ENCODE data around the gene XPR1. TPM values are rescaled to one million over a fixed set of nuclear protein-coding genes. Genes with fewer than 3 reads are reported as not detected.

Gene XPR1
- total and polyA plus RNA-seq, 2 donors (not counting 1 experiment from before 2014, with no cell fraction given), result 2.8 to 22.3 TPM

DNA sequence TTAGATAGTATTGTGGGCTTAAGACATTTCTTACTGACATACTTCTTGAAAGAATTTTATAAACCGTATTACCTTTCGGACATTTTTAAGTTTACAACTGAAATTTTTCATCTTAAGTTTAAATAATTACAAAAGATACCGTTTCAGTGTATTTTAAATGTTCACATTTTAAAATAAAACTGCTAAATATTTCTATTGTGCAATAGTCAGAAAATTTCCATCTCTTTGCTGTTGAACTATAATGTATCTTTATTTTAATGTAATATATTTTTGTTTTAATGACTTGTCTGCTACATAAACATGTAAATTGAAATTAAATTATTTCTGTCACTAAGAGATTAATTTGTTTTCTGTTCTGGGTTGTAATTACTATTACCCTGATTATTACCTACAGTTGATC lies 206.7 kb downstream of the XPR1 start:
- no peaks in the 10 kb centered on the region for H3K4me1 Mint-ChIP-seq
- Histone ChIP-seq H3K4me2 (replicated peaks; ENCODE audit: low read depth, low read length, poor library complexity, severe bottlenecking) (no peak overlapping the region), H4K20me1 (ENCODE audit: control insufficient read depth, insufficient read depth, low read length, poor library complexity, severe bottlenecking) (no peaks in the 10 kb centered on the region), H3K27me3 (replicated peaks in 1 of 4; ENCODE audit: control extremely low read depth in 1 of 4, control insufficient read depth in 3 of 4, insufficient read depth in 4 of 4, low read length in 3 of 4) (no peaks in the 10 kb centered on the region), H2AFZ (ENCODE audit: insufficient read depth, low read depth, low read length, poor library complexity, severe bottlenecking) (no peak overlapping the region), H3K27ac (ENCODE audit: low read length in 2 of 2) (no peak overlapping the region), H3K4me3 (ENCODE audit: control extremely low read depth in 1 of 5, extremely low read depth in 1 of 5, insufficient read depth in 1 of 5, low read depth in 2 of 5, low read length in 4 of 5) (no peak overlapping the region), H3K4me1 (ENCODE audit: control insufficient read depth in 2 of 2, insufficient read depth in 2 of 2, low read length in 2 of 2) (no peaks in the 10 kb centered on the region), H3K36me3 (replicated peaks in 1 of 2; ENCODE audit: control extremely low read depth in 1 of 2, control insufficient read depth in 1 of 2, extremely low read depth in 1 of 2, insufficient read depth in 2 of 2, low read length in 1 of 2) (peaks cover 8% of the 10 kb centered on the region in 2 experiments), H3K9me3 (ENCODE audit: control extremely low read depth in 1 of 3, control insufficient read depth in 2 of 3, insufficient read depth in 1 of 3, low read length in 2 of 3) (peaks cover 0 to 4% (median 2%) of the 10 kb centered on the region in 3 donors), H3K79me2 (ENCODE audit: control insufficient read depth, insufficient read depth, low read length) (no peaks in the 10 kb centered on the region), H3K9ac (ENCODE audit: low read length) (no peak overlapping the region)
- CTCF ChIA-PET, result no interaction called here
- ATAC-seq (ENCODE audit: low read depth), result no peak
- WGBS (ENCODE audit: insufficient coverage), result no CpG with 5 or more reads among the region's 3 CpGs
- no peaks in the 10 kb centered on the region for H3K27me3 Mint-ChIP-seq
- no peak overlapping the region for H3K27ac Mint-ChIP-seq
- POLR2A ChIA-PET, result no interaction called here
- no peak for DNase-seq
- H3K4me3 Mint-ChIP-seq, result no peak overlapping the region
- no peaks in the 10 kb centered on the region for H3K9me3 Mint-ChIP-seq (ENCODE audit: insufficient read depth)
- TF ChIP-seq, protein P1, sequence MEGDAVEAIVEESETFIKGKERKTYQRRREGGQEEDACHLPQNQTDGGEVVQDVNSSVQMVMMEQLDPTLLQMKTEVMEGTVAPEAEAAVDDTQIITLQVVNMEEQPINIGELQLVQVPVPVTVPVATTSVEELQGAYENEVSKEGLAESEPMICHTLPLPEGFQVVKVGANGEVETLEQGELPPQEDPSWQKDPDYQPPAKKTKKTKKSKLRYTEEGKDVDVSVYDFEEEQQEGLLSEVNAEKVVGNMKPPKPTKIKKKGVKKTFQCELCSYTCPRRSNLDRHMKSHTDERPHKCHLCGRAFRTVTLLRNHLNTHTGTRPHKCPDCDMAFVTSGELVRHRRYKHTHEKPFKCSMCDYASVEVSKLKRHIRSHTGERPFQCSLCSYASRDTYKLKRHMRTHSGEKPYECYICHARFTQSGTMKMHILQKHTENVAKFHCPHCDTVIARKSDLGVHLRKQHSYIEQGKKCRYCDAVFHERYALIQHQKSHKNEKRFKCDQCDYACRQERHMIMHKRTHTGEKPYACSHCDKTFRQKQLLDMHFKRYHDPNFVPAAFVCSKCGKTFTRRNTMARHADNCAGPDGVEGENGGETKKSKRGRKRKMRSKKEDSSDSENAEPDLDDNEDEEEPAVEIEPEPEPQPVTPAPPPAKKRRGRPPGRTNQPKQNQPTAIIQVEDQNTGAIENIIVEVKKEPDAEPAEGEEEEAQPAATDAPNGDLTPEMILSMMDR (IDR thresholded peaks at IDR 0.05), result no peak
- TF ChIP-seq EZH2 (IDR thresholded peaks at IDR 0.05; ENCODE audit: borderline replicate concordance, insufficient read depth, low read depth, low read length, poor library complexity, severe bottlenecking), result no peak
- intact Hi-C loops (cut with micrococcal nuclease), result no loop called here

DNA sequence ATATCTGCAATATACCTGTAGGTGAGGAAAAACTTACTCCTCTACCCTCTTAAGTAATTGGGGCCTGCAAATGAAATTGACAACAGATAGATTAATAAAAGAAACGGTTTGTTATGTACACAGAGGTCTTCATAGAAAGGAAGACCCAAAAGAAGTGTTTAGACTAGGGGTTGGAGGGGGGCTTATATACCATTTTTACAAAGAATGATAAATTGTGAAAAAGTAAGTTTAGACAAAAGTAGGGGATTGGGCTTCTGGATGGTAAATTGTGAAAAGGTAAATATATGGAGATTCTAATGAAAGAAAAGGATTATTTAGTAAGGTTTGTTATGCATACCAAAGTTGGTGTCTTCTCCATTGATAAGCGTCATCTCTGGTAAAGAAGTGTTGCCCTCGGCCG lies 207.7 kb downstream of the XPR1 start:
- no peak overlapping the region for H3K4me3 Mint-ChIP-seq
- no peak overlapping the region for H3K4me2 ChIP-seq (replicated peaks; ENCODE audit: low read depth, low read length, poor library complexity, severe bottlenecking)
- peaks cover 7% of the 10 kb centered on the region in 2 experiments for H3K36me3 ChIP-seq (replicated peaks in 1 of 2; ENCODE audit: control extremely low read depth in 1 of 2, control insufficient read depth in 1 of 2, extremely low read depth in 1 of 2, insufficient read depth in 2 of 2, low read length in 1 of 2)
- no peaks in the 10 kb centered on the region for H3K9me3 Mint-ChIP-seq (ENCODE audit: insufficient read depth)
- H3K9ac ChIP-seq (ENCODE audit: low read length), result no peak overlapping the region
- DNase-seq (no peak), ATAC-seq (ENCODE audit: low read depth) (no peak)
- no peak overlapping the region for H3K27ac ChIP-seq (ENCODE audit: low read length in 2 of 2)
- H2AFZ ChIP-seq (ENCODE audit: insufficient read depth, low read depth, low read length, poor library complexity, severe bottlenecking), result no peak overlapping the region
- H3K4me3 ChIP-seq (ENCODE audit: control extremely low read depth in 1 of 5, extremely low read depth in 1 of 5, insufficient read depth in 1 of 5, low read depth in 2 of 5, low read length in 4 of 5), result no peak overlapping the region
- H3K9me3 ChIP-seq (ENCODE audit: control extremely low read depth in 1 of 3, control insufficient read depth in 2 of 3, insufficient read depth in 1 of 3, low read length in 2 of 3), result no peaks in the 10 kb centered on the region
- CTCF ChIA-PET, result no interaction called here
- intact Hi-C loops (cut with micrococcal nuclease), result no loop called here
- no peak overlapping the region for H3K27ac Mint-ChIP-seq
- POLR2A ChIA-PET, result no interaction called here
- no peaks in the 10 kb centered on the region for H3K79me2 ChIP-seq (ENCODE audit: control insufficient read depth, insufficient read depth, low read length)
- H3K4me1 Mint-ChIP-seq, result no peaks in the 10 kb centered on the region
- no peaks in the 10 kb centered on the region for H3K27me3 ChIP-seq (replicated peaks in 1 of 4; ENCODE audit: control extremely low read depth in 1 of 4, control insufficient read depth in 3 of 4, insufficient read depth in 4 of 4, low read length in 3 of 4)
- TF ChIP-seq EZH2 (IDR thresholded peaks at IDR 0.05; ENCODE audit: borderline replicate concordance, insufficient read depth, low read depth, low read length, poor library complexity, severe bottlenecking), result no peak
- TF ChIP-seq, protein P1 (IDR thresholded peaks at IDR 0.05), result no peak
- H3K27me3 Mint-ChIP-seq, result no peaks in the 10 kb centered on the region
- 100% methylated on average over 1 of the region's 4 CpGs for WGBS (ENCODE audit: insufficient coverage)
- no peaks in the 10 kb centered on the region for H4K20me1 ChIP-seq (ENCODE audit: control insufficient read depth, insufficient read depth, low read length, poor library complexity, severe bottlenecking)
- H3K4me1 ChIP-seq (ENCODE audit: control insufficient read depth in 2 of 2, insufficient read depth in 2 of 2, low read length in 2 of 2), result no peaks in the 10 kb centered on the region

Measured in B cell (primary cell).